Measurements from ENCODE around the gene AKIP1.
"Not testable (repeated sequence)": the region's sequence is repeated elsewhere in the genome, so short reads cannot be mapped to it uniquely, and the experiment has no call there.

AKIP1 gene

DNA sequence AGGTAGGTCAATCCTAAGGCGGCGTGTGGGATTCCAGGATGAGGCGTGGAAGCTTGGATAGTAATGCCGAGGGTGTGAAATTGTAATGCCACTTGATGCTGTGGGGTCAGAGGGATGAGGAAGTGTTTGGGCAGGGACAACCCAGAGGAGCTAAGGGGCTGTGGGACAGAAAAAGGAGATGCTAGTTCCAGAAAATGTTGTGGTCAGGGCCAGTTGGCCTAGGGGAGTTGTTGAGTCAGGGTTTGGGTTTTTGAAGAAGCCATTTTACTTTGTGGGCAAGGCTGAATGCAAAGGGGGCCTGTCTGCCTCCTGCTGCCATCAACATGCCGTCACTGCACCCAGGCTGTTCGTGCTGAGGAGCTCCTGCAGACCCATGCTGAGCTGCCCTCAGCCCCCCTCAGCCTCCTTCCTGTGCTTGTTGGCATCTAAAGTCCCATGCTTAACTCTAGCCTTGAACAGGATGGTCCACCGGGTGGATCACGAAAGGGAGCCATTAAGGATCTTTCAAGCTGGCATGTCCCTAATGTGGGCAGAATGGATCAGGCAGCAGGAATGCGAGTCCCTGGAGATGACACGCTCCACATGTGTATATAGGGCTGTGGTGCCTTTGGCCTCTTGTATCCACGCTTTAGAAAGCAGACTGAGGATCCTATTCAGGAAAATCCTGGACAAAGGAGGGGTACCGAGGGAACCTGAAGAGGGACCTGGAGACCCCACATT lies 19.6 kb downstream of the AKIP1 start:
- TF ChIP-seq POLR2A (IDR thresholded peaks at IDR 0.05; ENCODE audit: low read length) (no peak), GATA1 (IDR thresholded peaks at IDR 0.05; ENCODE audit: low read depth, low read length) (no peak)
- DNase-seq: no peak

DNA sequence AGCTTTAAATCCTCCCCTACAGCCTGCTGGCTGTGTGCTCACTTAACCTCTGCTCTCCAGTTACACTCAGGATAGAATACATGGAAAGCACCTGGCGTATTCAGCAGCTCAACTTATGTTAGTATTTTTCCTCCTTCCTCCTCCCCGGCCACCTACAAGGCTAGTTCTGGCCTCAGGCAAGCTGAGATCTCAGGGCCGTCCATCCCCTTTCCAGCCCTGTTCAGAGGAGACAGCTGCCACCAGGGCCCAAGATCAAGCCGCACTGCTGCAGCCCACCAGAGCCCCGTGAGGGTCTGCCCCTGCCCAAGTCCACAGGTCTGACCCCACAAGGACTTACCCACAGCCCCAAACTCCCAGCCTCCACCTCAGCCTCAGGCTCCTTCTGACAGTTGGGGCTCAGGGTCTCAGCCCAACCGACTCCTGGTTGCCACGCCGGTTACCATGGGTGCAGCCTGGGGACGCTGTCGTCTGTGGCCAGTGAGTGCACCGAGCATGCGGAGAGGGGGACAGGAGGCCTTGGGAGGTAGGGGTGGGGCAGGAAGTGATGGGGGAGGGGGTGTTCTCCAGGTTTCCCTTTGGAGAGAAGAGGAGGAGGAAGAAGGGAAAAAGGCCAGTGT lies 21.7 kb downstream of the AKIP1 start, which contains the start of gene C11orf16:
Gene C11orf16 (minus strand): TSS at position 384 of the 617 bp plus-strand sequence. CDS start 639 bp downstream, outside the sequence.
- DNase-seq: no peak
- TF ChIP-seq GATA1 (IDR thresholded peaks at IDR 0.05; ENCODE audit: low read depth, low read length): no peak
- no peak for TF ChIP-seq POLR2A (IDR thresholded peaks at IDR 0.05; ENCODE audit: low read length)

DNA sequence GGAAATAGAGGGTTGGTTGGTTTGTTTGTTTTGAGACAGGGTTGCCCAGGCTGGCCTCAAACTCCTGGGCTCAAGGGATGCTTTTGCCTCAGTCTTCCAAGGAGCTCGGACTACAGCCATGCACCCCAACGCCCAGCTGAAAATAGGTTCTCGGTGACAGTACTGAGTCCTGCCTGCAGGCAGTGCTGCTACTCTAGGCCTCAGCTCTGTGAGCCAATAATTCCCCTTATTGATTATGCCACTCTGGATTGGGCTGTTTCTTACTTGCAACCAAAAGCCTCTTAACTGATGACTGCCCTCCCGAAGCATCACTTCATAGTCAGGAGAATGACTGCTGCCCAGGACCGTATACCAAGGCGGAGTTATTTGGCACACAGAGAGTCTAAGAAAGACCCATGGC lies 22.9 kb downstream of the AKIP1 start:
- TF ChIP-seq POLR2A (IDR thresholded peaks at IDR 0.05; ENCODE audit: low read length) (no peak), GATA1 (IDR thresholded peaks at IDR 0.05; ENCODE audit: low read depth, low read length) (no peak)
- DNase-seq: no peak

DNA sequence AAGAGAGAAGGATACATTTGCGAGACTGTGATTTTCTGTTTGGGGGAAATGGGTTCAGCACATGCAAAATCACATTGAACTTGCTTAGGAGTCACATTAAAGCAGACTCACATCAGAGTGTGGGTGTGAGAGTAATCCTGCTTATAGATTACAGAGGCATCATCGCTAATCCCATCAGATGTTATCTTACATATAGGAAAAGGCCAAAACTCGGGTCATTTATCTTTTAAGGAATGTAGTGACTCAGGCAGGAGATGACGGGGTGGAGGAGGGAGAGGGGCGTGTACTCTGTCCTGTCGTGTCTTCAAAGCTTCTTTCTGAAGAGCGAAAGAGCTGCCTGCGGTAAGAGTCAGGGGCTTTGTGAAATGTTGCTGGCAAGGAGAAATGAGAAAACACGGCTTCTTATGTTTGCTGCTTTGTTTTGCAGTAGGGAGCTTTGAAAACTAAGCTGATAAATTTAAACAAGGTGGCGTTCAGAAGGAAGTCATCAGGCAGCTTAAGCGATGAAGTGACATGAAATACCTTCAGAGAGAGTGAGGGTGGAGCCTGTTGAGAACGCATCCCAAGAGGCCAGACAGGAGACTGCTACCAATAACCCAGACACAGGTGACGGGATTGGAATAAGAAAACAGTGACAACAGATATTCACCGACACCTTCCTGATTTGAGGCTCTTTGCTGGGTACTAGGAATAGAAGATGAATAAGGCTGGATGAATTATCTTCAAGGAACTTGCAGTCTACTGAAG lies 23.9 kb downstream of the AKIP1 start:
- no peak for DNase-seq

DNA sequence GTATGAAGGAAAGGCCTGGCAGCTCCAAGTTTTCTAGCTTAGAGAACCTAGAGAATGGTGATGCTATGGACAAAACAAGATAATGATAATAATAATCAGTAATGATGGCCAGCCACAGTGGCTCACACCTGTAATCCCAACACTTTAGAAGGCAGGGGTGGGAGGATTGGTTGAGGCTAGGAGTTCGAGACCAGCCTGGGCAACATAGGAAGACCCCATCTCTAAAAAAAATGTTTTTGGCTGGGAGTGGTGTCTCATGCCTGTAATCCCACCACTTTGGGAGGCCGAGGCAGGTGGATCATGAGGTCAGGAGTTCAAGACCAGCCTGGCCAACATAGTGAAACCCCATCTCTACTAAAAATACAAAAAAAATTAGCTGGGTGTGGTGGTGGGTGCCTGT lies 24.8 kb downstream of the AKIP1 start:
- DNase-seq: not testable (repeated sequence)

More for the DNA sequence above, 23.9 kb downstream of the AKIP1 start:
- TF ChIP-seq POLR2A (IDR thresholded peaks at IDR 0.05; ENCODE audit: low read length) (no peak), GATA1 (IDR thresholded peaks at IDR 0.05; ENCODE audit: low read depth, low read length) (no peak)

DNA sequence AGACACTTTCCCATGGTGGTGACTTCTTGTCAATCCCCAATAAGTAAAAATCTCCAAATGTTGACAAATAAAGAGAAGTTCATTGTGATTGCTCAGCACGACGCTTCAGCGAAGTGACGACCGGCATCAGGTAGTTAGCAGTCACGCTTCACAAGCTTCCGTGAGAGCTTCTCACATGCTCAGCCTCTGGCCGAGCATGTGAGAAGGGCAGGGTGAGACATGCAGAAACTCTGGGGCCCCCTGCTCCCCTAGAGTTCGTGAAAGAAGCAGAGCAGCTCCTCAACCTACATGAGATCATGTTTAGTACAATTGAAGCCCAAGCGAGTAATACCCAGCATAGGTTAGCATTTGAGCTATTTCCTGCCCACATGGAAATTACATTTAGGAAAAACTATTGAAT lies 26.2 kb downstream of the AKIP1 start:
- TF ChIP-seq POLR2A (IDR thresholded peaks at IDR 0.05; ENCODE audit: low read length) (no peak), GATA1 (IDR thresholded peaks at IDR 0.05; ENCODE audit: low read depth, low read length) (no peak)
- no peak for DNase-seq

DNA sequence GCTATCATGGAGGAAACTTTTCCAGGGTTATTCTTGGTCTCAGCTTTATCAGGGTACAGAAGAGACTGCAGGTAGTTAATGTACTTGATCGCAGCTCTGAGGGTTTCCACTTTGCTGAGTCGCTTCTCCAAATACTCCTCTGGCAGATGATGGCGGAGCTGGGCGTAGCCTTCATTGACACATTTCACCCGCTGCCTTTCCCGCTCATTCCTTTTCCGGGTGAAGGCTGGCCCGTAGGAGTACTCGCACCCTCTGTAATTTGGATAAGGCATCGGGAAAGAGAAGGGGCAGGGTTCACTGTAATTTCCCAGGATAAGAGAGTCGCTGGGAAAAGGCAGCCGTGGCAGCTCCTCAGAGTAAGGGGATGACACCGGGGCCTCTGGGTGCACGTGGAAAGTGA lies 26.7 kb downstream of the AKIP1 start:
- DNase-seq: no peak

DNA sequence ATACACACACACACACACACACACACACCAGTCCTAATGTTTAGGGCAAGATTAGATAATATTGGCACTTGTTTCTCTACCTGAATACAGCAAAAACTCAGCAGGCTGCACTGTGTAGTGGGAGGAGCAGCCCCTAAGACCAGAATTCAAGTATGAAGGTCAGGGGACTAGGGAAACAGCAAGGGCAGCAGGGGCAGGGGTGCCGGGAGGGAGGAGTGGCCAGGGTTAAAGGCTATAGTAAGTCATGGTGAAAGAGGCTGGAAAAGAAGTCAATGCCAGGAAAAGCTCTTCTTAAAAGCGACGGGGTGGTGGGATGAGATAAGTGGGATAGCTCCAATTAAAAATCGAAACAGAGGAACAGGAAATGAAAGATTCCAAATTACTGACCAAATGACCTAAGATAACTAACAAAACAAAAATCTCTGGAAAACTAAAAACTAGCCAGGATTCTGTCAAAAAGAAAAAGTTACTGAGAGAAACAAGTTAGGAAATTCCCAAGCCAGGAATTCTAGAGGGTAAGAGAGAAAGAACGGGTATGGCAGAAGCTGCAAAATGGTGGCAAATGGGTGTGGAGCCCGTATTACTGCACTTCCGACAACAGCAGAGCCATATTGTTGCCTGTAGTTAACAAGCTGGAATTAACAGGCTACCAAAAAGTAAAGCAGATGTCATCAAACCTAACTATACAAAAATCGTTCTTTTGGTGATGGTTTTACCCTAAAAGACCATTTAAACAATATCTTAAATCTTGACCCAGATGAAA lies 30.5 kb downstream of the AKIP1 start:
- DNase-seq: peak in 1 of 2 experiments; percentile 10
- TF ChIP-seq GATA1 (IDR thresholded peaks at IDR 0.05; ENCODE audit: low read depth, low read length) (no peak), POLR2A (IDR thresholded peaks at IDR 0.05; ENCODE audit: low read length) (no peak)

More for the DNA sequence above, 26.7 kb downstream of the AKIP1 start:
- TF ChIP-seq POLR2A (IDR thresholded peaks at IDR 0.05; ENCODE audit: low read length) (no peak), GATA1 (IDR thresholded peaks at IDR 0.05; ENCODE audit: low read depth, low read length) (no peak)

DNA sequence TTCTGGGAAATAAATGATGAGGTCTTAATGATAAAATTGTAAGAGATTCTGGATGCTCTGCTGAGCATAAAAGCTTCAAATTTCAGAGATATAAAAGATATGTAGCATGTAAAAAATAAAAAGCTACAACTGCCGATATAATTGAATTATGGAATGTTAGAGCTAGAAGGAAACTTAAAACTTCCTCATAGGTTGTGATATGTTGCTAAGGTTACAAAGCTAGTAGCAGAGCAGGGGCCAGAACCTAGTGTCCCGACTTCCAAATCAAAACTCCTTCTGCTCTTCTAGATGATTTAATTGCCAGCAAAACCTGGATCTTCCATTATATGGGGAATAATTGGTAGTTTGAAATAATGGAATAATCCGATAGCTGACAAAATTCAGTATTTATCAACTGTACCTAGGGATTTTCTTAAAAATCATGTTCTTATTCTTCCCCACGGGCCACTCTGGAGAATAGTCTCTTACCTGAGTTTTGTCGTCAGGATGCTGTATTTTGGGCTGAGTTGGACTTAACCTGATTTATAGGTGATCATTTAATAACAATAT lies 31.6 kb downstream of the AKIP1 start, which contains the start of gene ASCL3:
Gene ASCL3 (minus strand): TSS at position 499 of the 549 bp plus-strand sequence. CDS start 4,855 bp downstream, outside the sequence.
- DNase-seq: no peak
- TF ChIP-seq POLR2A (IDR thresholded peaks at IDR 0.05; ENCODE audit: low read length) (no peak), GATA1 (IDR thresholded peaks at IDR 0.05; ENCODE audit: low read depth, low read length) (no peak)

DNA sequence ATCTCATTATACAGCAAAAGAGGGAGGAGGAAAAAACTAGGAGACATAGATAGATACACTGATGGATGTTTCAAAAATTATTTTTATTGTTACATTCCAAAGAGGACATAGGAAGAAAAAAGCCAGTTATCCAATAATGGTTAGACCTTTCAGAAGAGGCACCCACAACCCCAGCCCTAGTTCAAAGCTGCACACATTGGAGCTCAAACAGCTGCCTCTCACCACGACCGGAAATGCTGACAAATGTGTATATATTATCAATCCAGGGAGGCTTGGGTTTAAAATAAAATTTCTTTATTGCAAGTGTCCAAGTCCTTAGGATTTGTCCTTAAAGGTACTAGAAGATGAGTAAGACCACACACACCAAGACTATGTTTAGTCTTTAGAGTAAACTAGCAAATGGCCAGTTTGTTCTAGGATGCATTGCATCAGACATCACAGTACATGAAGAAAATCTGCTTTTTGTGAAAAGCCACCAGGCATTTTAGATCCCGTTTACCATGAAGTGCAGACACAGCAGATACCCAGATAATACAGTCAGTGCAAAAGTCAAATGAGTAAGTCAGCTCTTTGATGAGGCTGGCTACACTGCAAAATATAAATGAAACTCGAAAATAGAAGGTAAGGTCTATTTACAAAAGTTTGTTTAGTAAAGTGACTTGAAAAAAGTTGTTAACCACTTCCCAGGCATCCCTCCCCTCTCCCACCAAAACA lies 36.4 kb downstream of the AKIP1 start:
- DNase-seq: no peak
- TF ChIP-seq POLR2A (IDR thresholded peaks at IDR 0.05; ENCODE audit: low read length) (no peak), GATA1 (IDR thresholded peaks at IDR 0.05; ENCODE audit: low read depth, low read length) (no peak)

DNA sequence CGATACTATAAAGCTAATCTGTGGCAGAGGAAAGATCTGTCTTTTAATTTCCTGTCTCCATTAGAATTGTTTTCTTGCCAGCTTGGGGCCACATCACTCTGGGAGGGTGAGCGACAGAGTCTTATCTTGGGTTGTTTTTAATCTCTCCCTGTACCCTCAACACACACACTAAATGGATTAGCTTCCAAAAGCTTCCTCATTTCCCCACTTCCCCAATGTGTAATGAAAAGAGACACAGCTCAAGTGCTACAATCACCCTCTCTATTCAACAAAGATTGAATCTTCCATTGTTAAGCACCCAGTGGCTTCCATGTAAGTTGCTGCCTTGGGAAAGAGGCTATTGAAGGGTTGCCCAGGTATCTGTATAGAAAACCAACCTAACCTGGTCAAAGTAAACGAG lies 37.9 kb downstream of the AKIP1 start:
- DNase-seq: peak; percentile 14 to 23
- no peak for TF ChIP-seq GATA1 (IDR thresholded peaks at IDR 0.05; ENCODE audit: low read depth, low read length)
- no peak for TF ChIP-seq POLR2A (IDR thresholded peaks at IDR 0.05; ENCODE audit: low read length)

DNA sequence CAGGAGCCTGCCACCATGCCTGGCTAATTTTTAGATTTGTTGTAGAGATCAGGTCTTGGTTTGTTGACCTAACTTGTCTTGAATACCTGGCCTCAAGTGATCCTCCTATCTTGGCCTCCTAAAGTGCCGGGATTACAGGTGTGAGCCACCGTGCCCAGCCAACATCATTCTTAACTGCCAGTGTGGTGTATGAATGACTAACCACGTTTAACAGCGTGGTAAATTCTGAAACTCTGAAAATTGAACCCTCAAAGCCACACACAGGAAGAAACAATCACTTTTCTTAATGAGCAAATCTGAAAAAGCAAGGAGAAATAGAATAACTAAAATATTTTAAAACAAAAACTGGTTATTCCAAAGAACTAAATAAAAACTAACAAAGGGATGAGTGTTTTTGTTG lies 45.9 kb downstream of the AKIP1 start:
- DNase-seq: no peak
- TF ChIP-seq GATA1 (IDR thresholded peaks at IDR 0.05; ENCODE audit: low read depth, low read length): no peak
- TF ChIP-seq POLR2A (IDR thresholded peaks at IDR 0.05; ENCODE audit: low read length): no peak

All from erythroblast (primary cell).